BJ (cell line): ENCODE measurements around the gene SEC24B. TPM values are rescaled to one million over a fixed set of nuclear protein-coding genes. Genes with fewer than 3 reads are reported as not detected.
A peak's percentile ranks its signal among the peaks of the same experiment; 100 is the strongest.
"Not testable (repeated sequence)": the region's sequence is repeated elsewhere in the genome, so short reads cannot be mapped to it uniquely, and the experiment has no call there.

Experiments used
- CTCF ChIA-PET: fragments of 350-600 bp; formaldehyde crosslinking; extraction: SDS; loops from one replicate; lab custom pipeline; 2021; ENCODE audit warnings: antibody characterized with exemption, inconsistent platforms; lab: Yijun Ruan, JAX
- POLR2A ChIA-PET: fragments of 300-600 bp; sonication (Branson Sonifier 250); formaldehyde crosslinking; extraction: SDS; loops from one replicate; lab custom pipeline; 2021; ENCODE audit warnings: antibody characterized with exemption; lab: Charles Lee
- DNase-seq: peaks from one replicate; pipeline ENCODE4 v3.0.0-alpha.2; 2011; ENCODE audit warnings: low read depth
- H3K27me3 ChIP-seq: 2 replicates; pipeline ENCODE4 v1.6.0; 2011; ENCODE audit warnings: low read length; ENCODE audit not compliant: control insufficient read depth, insufficient read depth
- H3K36me3 ChIP-seq: 2 replicates; pipeline ENCODE4 v1.5.1; 2011; ENCODE audit warnings: low read length; ENCODE audit not compliant: control insufficient read depth, insufficient read depth
- H3K4me3 ChIP-seq: 2 replicates; pipeline ENCODE4 v1.5.1; 2011; ENCODE audit warnings: low read depth, mild to moderate bottlenecking, control low read depth, low read length
- CTCF ChIP-seq: IDR thresholded peaks from 2 replicates; pipeline ENCODE4 v1.5.1; 2011; ENCODE audit warnings: low read depth, mild to moderate bottlenecking, control low read depth, inconsistent platforms, low read length, moderate library complexity; ENCODE audit not compliant: insufficient read depth
- polyA plus RNA-seq: library from polyadenylated mRNA; depleted of rRNA; stranded (reverse); fragments of >200 nt; gene quantifications from 2 replicates; pipeline ENCODE4 v1.2.3, GENCODE V29; 2011

Gene SEC24B
- polyA plus RNA-seq, 1 experiment, result 43.1 TPM

- no peak for DNase-seq
- Histone ChIP-seq H3K27me3 (no peaks in the 10 kb centered on the region), H3K36me3 (no peaks in the 10 kb centered on the region), H3K4me3 (no peak overlapping the region)
- TF ChIP-seq CTCF, result no peak
- ChIA-PET POLR2A (no interaction called here), CTCF (no interaction called here)
These were observed 119.5 kb downstream of the SEC24B start for GRCh38 chr4:109553130-109553529.

- CTCF ChIA-PET, result interaction anchor here (1.4 to 1.6 kb wide), 2 partner anchors 10 to 127 kb away, joined by 5 read pairs; no protein-coding TSS in a partner anchor
- DNase-seq, result no peak
- no peaks in the 10 kb centered on the region for H3K27me3 ChIP-seq
- no peaks in the 10 kb centered on the region for H3K36me3 ChIP-seq
- H3K4me3 ChIP-seq, result no peak overlapping the region
- no peak for TF ChIP-seq CTCF
- POLR2A ChIA-PET, result no interaction called here
These were observed 121.4 kb downstream of the SEC24B start for GRCh38 chr4:109554971-109555370.

GRCh38 chr4:109557433-109557832, 123.8 kb downstream of the SEC24B start:
- DNase-seq, result no peak
- ChIA-PET CTCF (interaction anchor here (0.8 kb wide), 1 partner anchor 22 kb away, joined by 3 read pairs; no protein-coding TSS in a partner anchor), POLR2A (no interaction called here)
- no peaks in the 10 kb centered on the region for H3K36me3 ChIP-seq
- no peaks in the 10 kb centered on the region for H3K27me3 ChIP-seq
- no peak overlapping the region for H3K4me3 ChIP-seq
- no peak for TF ChIP-seq CTCF

GRCh38 chr4:109558095-109558494, 124.5 kb downstream of the SEC24B start:
- H3K4me3 ChIP-seq, CTCF ChIA-PET, H3K36me3 ChIP-seq, POLR2A ChIA-PET, H3K27me3 ChIP-seq, DNase-seq: not testable (repeated sequence)

GRCh38 chr4:109559625-109559982, 126.0 kb downstream of the SEC24B start:
- Histone ChIP-seq H3K4me3 (peak overlapping the region; percentile 82), H3K27me3 (no peaks in the 10 kb centered on the region), H3K36me3 (no peaks in the 10 kb centered on the region)
- no peak for TF ChIP-seq CTCF
- POLR2A ChIA-PET, result no interaction called here
- CTCF ChIA-PET, result interaction anchor here (0.7 to 2.7 kb wide), 2 partner anchors 12 to 419 kb away, joined by 5 to 8 read pairs; no protein-coding TSS in a partner anchor
- DNase-seq, result no peak
